GDM1 (cell line): Measurements from ENCODE around the gene LPIN3.

Source experiments
- DNase-seq: peaks from one replicate; lab custom pipeline; 2025; lab: John Stamatoyannopoulos, UW

LPIN3 gene

GRCh38 chr20:41366546-41367392, 26.1 kb downstream of the LPIN3 start, which contains the start of gene EMILIN3:
EMILIN3 (minus strand) TSS chr20:41366818; CDS start chr20:41366634, 184 bp downstream.
- no peak for DNase-seq

GRCh38 chr20:41367393-41367695, 26.7 kb downstream of the LPIN3 start:
- DNase-seq = no peak

GRCh38 chr20:41367956-41368355, 27.3 kb downstream of the LPIN3 start:
- no peak for DNase-seq

- DNase-seq = no peak
Observed at GRCh38 chr20:41369673-41370072, 29.1 kb downstream of the LPIN3 start.

GRCh38 chr20:41370176-41370575, 29.6 kb downstream of the LPIN3 start:
- no peak for DNase-seq

GRCh38 chr20:41371371-41371770, 30.8 kb downstream of the LPIN3 start:
- DNase-seq = no peak

- DNase-seq = no peak
Observed at GRCh38 chr20:41373251-41373783, 32.7 kb downstream of the LPIN3 start.

- DNase-seq = no peak
Observed at GRCh38 chr20:41373931-41374920, 33.6 kb downstream of the LPIN3 start.

GRCh38 chr20:41375846-41376245, 35.2 kb downstream of the LPIN3 start:
- DNase-seq = no peak

- no peak for DNase-seq
Observed at GRCh38 chr20:41376349-41376748, 35.7 kb downstream of the LPIN3 start.

GRCh38 chr20:41377275-41377674, 36.7 kb downstream of the LPIN3 start:
- no peak for DNase-seq

- DNase-seq = no peak
Observed at GRCh38 chr20:41379551-41379950, 38.9 kb downstream of the LPIN3 start.

- DNase-seq = no peak
Observed at GRCh38 chr20:41380551-41381193, 40.1 kb downstream of the LPIN3 start.

- no peak for DNase-seq
Observed at GRCh38 chr20:41382791-41383305, 42.2 kb downstream of the LPIN3 start.

- no peak for DNase-seq
Observed at GRCh38 chr20:41386502-41387427, 46.1 kb downstream of the LPIN3 start.

- DNase-seq = no peak
Observed at GRCh38 chr20:41387444-41387851, 46.8 kb downstream of the LPIN3 start.

- DNase-seq = no peak
Observed at GRCh38 chr20:41390889-41391288, 50.3 kb downstream of the LPIN3 start.

- DNase-seq = no peak
Observed at GRCh38 chr20:41391587-41392001, 51.0 kb downstream of the LPIN3 start.

- no peak for DNase-seq
Observed at GRCh38 chr20:41392295-41392694, 51.7 kb downstream of the LPIN3 start.

GRCh38 chr20:41392871-41393704, 52.5 kb downstream of the LPIN3 start:
- no peak for DNase-seq
